Parathyroid adenoma (tissue), 2 donors: ENCODE data around the gene PRG3.

Experiments
- H2AFZ ChIP-seq: fragments of 300-600 bp; sonication (generic); one replicate; pipeline ENCODE4 v1.7.0; 2017; ENCODE audit warnings: antibody characterized with exemption, mild to moderate bottlenecking
- H3K27ac ChIP-seq: fragments of 300-600 bp; sonication (generic); one replicate; pipeline ENCODE4 v1.7.0; 2017
- H3K27me3 ChIP-seq: fragments of 300-600 bp; sonication (generic); one replicate; pipeline ENCODE4 v1.7.0; 2017; ENCODE audit warnings: low read length; ENCODE audit not compliant: control insufficient read depth, insufficient read depth
- H3K36me3 ChIP-seq: fragments of 300-600 bp; sonication (generic); one replicate; pipeline ENCODE4 v1.7.0; 2017; ENCODE audit warnings: low read length; ENCODE audit not compliant: control insufficient read depth, insufficient read depth
- H3K4me1 ChIP-seq: fragments of 300-600 bp; sonication (generic); one replicate; pipeline ENCODE4 v1.7.0; 2017; ENCODE audit warnings: control low read depth
- H3K4me2 ChIP-seq: fragments of 300-600 bp; sonication (generic); one replicate; pipeline ENCODE4 v1.7.0; 2017; ENCODE audit warnings: low read length
- H3K4me3 ChIP-seq: fragments of 300-600 bp; sonication (generic); one replicate; pipeline ENCODE4 v1.7.0; 2017; ENCODE audit warnings: low read depth, low read length
- H3K79me2 ChIP-seq: fragments of 300-600 bp; sonication (generic); one replicate; pipeline ENCODE4 v1.7.0; 2017; ENCODE audit warnings: control low read depth
- H3K9ac ChIP-seq: fragments of 300-600 bp; sonication (generic); one replicate; pipeline ENCODE4 v1.7.0; 2017; ENCODE audit warnings: mild to moderate bottlenecking
- H3K9me3 ChIP-seq: fragments of 300-600 bp; sonication (generic); one replicate; pipeline ENCODE4 v1.7.0; 2017; ENCODE audit warnings: low read length; ENCODE audit not compliant: control insufficient read depth
- TF ChIP-seq, protein P1 (sequence below): fragments of 300-600 bp; sonication (generic); IDR thresholded peaks from one replicate; pipeline ENCODE4 v1.7.0; 2017; ENCODE audit warnings: antibody characterized with exemption, mild to moderate bottlenecking
- donor health status: primary hyperparathyroidism.

The PRG3 gene

DNA sequence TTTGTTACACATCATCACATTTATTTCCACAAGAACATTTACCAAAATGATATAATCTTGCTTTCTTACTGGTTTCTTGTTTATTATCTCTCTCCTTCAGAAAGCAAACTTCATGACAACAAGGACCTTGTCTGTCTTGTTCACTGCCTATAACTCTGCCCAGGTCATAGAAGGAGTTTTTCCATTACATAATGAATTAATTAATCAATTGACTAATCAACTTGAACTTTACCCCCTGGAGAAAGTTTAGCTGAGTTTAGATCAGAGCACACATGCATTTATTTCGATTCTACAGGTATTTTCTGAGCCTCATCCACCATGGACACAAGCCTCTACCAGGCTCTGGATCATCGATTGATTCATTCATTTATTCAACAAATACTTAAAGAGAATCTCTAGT is 15.8 kb upstream of the PRG3 start:
- H3K36me3 ChIP-seq, result no peaks in the 10 kb centered on the region
- no peaks in the 10 kb centered on the region for H3K4me1 ChIP-seq
- no peak overlapping the region for H2AFZ ChIP-seq
- no peak overlapping the region for H3K9ac ChIP-seq
- no peaks in the 10 kb centered on the region for H3K9me3 ChIP-seq
- no peak overlapping the region for H3K4me3 ChIP-seq
- H3K27me3 ChIP-seq, result no peaks in the 10 kb centered on the region
- no peak overlapping the region for H3K27ac ChIP-seq
- H3K79me2 ChIP-seq, result no peaks in the 10 kb centered on the region
- H3K4me2 ChIP-seq, result no peak overlapping the region
- TF ChIP-seq, protein P1, sequence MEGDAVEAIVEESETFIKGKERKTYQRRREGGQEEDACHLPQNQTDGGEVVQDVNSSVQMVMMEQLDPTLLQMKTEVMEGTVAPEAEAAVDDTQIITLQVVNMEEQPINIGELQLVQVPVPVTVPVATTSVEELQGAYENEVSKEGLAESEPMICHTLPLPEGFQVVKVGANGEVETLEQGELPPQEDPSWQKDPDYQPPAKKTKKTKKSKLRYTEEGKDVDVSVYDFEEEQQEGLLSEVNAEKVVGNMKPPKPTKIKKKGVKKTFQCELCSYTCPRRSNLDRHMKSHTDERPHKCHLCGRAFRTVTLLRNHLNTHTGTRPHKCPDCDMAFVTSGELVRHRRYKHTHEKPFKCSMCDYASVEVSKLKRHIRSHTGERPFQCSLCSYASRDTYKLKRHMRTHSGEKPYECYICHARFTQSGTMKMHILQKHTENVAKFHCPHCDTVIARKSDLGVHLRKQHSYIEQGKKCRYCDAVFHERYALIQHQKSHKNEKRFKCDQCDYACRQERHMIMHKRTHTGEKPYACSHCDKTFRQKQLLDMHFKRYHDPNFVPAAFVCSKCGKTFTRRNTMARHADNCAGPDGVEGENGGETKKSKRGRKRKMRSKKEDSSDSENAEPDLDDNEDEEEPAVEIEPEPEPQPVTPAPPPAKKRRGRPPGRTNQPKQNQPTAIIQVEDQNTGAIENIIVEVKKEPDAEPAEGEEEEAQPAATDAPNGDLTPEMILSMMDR, result no peak

DNA sequence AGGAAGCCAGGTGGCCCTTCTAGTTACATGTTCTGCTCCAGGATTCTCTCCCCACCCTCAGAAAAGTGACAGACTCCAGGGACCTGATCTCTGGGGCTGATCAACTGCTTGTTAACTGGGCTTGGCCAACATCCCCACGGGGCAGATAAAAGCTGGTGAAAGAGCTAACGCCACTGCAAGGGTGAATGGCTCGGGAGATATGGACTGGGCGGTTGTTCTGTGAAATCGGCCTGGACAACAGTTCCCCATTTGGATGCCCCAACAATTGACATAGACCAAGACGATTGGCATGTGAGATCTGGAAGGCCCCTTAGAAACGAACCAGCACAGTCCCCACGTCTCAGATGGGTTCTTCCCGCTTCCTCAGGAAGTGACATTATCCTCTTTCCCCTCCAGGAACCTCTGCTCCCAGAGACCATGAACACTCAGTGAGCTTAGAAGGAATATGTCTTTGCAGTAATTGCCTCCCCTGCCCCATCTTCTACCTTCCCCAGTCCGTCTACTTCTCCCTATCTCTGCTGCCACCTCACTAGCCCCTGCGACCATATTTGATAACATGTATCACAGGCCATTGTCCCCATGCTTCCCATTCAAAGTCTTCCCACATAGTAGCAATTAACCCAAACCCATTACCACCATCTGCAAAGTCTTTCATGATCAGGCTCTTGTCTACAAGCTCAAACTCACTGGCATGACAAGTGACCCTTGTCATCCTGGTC is 15.1 kb upstream of the PRG3 start:
- Histone ChIP-seq H3K27me3 (no peaks in the 10 kb centered on the region), H3K36me3 (no peaks in the 10 kb centered on the region), H3K27ac (no peak overlapping the region), H3K4me3 (no peak overlapping the region), H3K9ac (no peak overlapping the region), H3K79me2 (no peaks in the 10 kb centered on the region), H3K4me1 (no peaks in the 10 kb centered on the region), H3K9me3 (no peaks in the 10 kb centered on the region), H2AFZ (no peak overlapping the region), H3K4me2 (no peak overlapping the region)
- TF ChIP-seq, protein P1, result no peak

DNA sequence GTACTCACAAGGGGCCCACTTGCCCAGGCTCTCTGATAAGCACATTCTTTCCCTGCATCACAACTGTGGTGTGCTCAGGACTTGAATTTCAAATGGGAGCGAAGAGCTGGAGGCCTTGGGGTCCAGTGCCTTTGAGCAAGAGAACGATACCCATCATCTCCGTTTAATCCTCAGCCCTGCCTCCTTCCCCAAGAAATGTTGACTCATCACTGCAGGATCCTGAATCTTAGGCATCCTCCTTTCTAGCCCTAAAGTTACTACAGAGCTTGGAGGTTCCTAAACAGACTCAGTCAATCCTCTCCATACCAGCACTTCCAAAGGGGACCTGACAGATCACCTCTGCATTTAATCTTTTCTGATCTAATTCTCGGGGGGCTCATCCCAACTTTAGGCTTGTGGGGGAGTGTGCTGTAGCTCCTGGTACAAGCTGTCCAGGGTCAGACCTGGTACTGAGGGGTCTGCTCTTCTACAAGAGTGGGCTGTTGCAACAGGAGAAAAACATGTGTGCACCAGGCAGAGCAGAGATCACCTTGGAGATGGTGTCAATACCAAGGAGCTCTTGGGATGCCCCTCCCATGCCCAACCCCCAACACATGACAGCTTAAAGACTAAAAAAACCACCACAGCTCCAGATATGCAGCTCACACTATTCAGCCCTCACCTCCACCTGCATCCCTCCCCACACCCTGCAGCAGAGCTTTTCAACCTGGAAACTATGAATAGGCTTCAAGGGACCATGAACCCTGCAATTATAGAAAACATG is 13.4 kb upstream of the PRG3 start:
- Histone ChIP-seq H3K9me3 (no peaks in the 10 kb centered on the region), H3K4me1 (no peaks in the 10 kb centered on the region), H3K4me2 (no peak overlapping the region), H3K9ac (no peak overlapping the region), H2AFZ (no peak overlapping the region), H3K4me3 (no peak overlapping the region), H3K27me3 (no peaks in the 10 kb centered on the region), H3K79me2 (no peaks in the 10 kb centered on the region), H3K36me3 (no peaks in the 10 kb centered on the region), H3K27ac (no peak overlapping the region)
- TF ChIP-seq, protein P1, result no peak

DNA sequence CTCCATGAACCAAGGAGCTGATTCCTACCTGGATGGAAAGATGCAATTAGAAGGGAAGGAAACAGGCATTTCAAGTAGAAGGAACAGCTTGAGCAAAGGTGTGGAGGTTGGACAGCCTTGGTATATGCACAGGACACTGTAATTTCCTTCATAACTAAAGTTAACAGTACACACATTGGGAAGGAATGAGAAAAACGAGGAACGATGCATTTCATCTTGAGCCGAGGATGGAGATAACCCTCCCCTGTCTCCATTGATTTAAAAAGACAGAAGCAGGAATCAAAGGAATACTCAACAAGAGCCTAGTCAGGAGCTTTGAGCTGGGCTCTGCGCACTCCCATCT is 11.8 kb upstream of the PRG3 start:
- H3K4me2 ChIP-seq, result no peak overlapping the region
- H3K27ac ChIP-seq, result no peak overlapping the region
- no peak overlapping the region for H3K9ac ChIP-seq
- H3K4me1 ChIP-seq, result no peaks in the 10 kb centered on the region
- H3K79me2 ChIP-seq, result no peaks in the 10 kb centered on the region
- no peaks in the 10 kb centered on the region for H3K27me3 ChIP-seq
- H3K36me3 ChIP-seq, result no peaks in the 10 kb centered on the region
- no peaks in the 10 kb centered on the region for H3K9me3 ChIP-seq
- no peak overlapping the region for H2AFZ ChIP-seq
- TF ChIP-seq, protein P1, result no peak
- H3K4me3 ChIP-seq, result no peak overlapping the region
